WTC11 (cell line): ENCODE results near the gene MBLAC2. TPM values are rescaled to one million over a fixed set of nuclear protein-coding genes. Genes with fewer than 3 reads are reported as not detected.
A peak's percentile ranks its signal among the peaks of the same experiment; 100 is the strongest.

Experiments
- ATF1 ChIP-seq: sonication (generic); formaldehyde crosslinking; IDR thresholded peaks from 2 replicates; pipeline ENCODE4 v1.8.1; 2023; ENCODE audit warnings: mild to moderate bottlenecking, moderate library complexity, missing genetic modification reagents
- CDX4 ChIP-seq: fragments of 250-450 bp; sonication (Bioruptor Pico); IDR thresholded peaks from 2 replicates; pipeline ENCODE4 v1.9.0; 2021; ENCODE audit warnings: moderate library complexity, mild to moderate bottlenecking, inconsistent platforms, borderline replicate concordance
- CTCF ChIP-seq: fragments of 200-600 bp; IDR thresholded peaks from 2 replicates; pipeline ENCODE4 v1.8.0; 2022; ENCODE audit warnings: antibody characterized with exemption
- EMX1 ChIP-seq: fragments of 250-450 bp; sonication (Bioruptor Pico); IDR thresholded peaks from 2 replicates; pipeline ENCODE4 v1.8.0; 2021; ENCODE audit warnings: mild to moderate bottlenecking
- ESRRA ChIP-seq: sonication (generic); formaldehyde crosslinking; IDR thresholded peaks from 2 replicates; pipeline ENCODE4 v1.8.1; 2022; ENCODE audit warnings: mild to moderate bottlenecking, missing genetic modification reagents, borderline replicate concordance
- FOXP4 ChIP-seq: sonication (generic); formaldehyde crosslinking; IDR thresholded peaks from 2 replicates; pipeline ENCODE4 v1.8.0; 2022; ENCODE audit warnings: mild to moderate bottlenecking, missing genetic modification reagents
- GABPB1 ChIP-seq: sonication (generic); formaldehyde crosslinking; IDR thresholded peaks from 2 replicates; pipeline ENCODE4 v1.8.1; 2023; ENCODE audit warnings: mild to moderate bottlenecking, missing genetic modification reagents
- HMGA2 ChIP-seq: fragments of 250-450 bp; sonication (Bioruptor Pico); IDR thresholded peaks from 2 replicates; pipeline ENCODE4 v1.4.0; 2021; ENCODE audit warnings: mild to moderate bottlenecking, moderate library complexity
- KAT7 ChIP-seq: sonication (generic); formaldehyde crosslinking; IDR thresholded peaks from 2 replicates; pipeline ENCODE4 v1.8.1; 2023; ENCODE audit warnings: missing genetic modification reagents, mild to moderate bottlenecking, borderline replicate concordance
- MXD4 ChIP-seq: fragments of 250-450 bp; sonication (Bioruptor Pico); IDR thresholded peaks from 2 replicates; pipeline ENCODE4 v1.8.0; 2021; ENCODE audit warnings: mild to moderate bottlenecking, moderate library complexity, borderline replicate concordance
- NFE2L1 ChIP-seq: sonication (generic); formaldehyde crosslinking; IDR thresholded peaks from 2 replicates; pipeline ENCODE4 v1.8.1; 2023; ENCODE audit warnings: missing genetic modification reagents
- SMAD3 ChIP-seq: sonication (generic); formaldehyde crosslinking; IDR thresholded peaks from 2 replicates; pipeline ENCODE4 v1.8.0; 2022; ENCODE audit warnings: missing genetic modification reagents, mild to moderate bottlenecking, borderline replicate concordance
- TEAD1 ChIP-seq: sonication (generic); formaldehyde crosslinking; IDR thresholded peaks from 2 replicates; pipeline ENCODE4 v1.8.0; 2022; ENCODE audit warnings: mild to moderate bottlenecking, missing genetic modification reagents
- ZNF138 ChIP-seq: sonication (generic); formaldehyde crosslinking; conservative IDR thresholded peaks from 2 replicates; pipeline ENCODE4 v1.8.1; 2022; ENCODE audit warnings: mild to moderate bottlenecking, moderate library complexity, missing genetic modification reagents
- ZNF219 ChIP-seq: sonication (generic); formaldehyde crosslinking; IDR thresholded peaks from 2 replicates; pipeline ENCODE4 v1.8.0; 2023; ENCODE audit warnings: missing genetic modification reagents, mild to moderate bottlenecking, borderline replicate concordance
- ZNF232 ChIP-seq: sonication (generic); formaldehyde crosslinking; IDR thresholded peaks from 2 replicates; pipeline ENCODE4 v1.8.0; 2022; ENCODE audit warnings: mild to moderate bottlenecking, missing genetic modification reagents
- ZNF416 ChIP-seq: fragments of 250-450 bp; sonication (Bioruptor Pico); IDR thresholded peaks from 2 replicates; pipeline ENCODE4 v1.9.0; 2021; ENCODE audit warnings: mild to moderate bottlenecking, inconsistent platforms
- ZNF532 ChIP-seq: fragments of 250-450 bp; sonication (Bioruptor Pico); IDR thresholded peaks from 2 replicates; pipeline ENCODE4 v1.9.0; 2021; ENCODE audit warnings: mild to moderate bottlenecking, borderline replicate concordance
- ZNF671 ChIP-seq: fragments of 250-450 bp; sonication (Bioruptor Pico); IDR thresholded peaks from 2 replicates; pipeline ENCODE4 v1.8.0; 2021; ENCODE audit warnings: mild to moderate bottlenecking
- ZSCAN18 ChIP-seq: fragments of 250-450 bp; sonication (Bioruptor Pico); IDR thresholded peaks from 2 replicates; pipeline ENCODE4 v2.1.2; 2022; ENCODE audit warnings: mild to moderate bottlenecking, moderate library complexity
- total RNA-seq: library from RNA; stranded (reverse); gene quantifications from 3 replicates; pipeline ENCODE4 v1.2.3, GENCODE V29; 2021
- TF ChIP-seq, protein P1 (sequence below): sonication (generic); formaldehyde crosslinking; IDR thresholded peaks from 2 replicates; pipeline ENCODE4 v1.8.1; 2023; ENCODE audit warnings: mild to moderate bottlenecking, missing genetic modification reagents, moderate library complexity
- TF ChIP-seq, protein P2 (sequence below): sonication (generic); formaldehyde crosslinking; IDR thresholded peaks from 2 replicates; pipeline ENCODE4 v1.8.1; 2022; ENCODE audit warnings: mild to moderate bottlenecking, moderate library complexity, missing genetic modification reagents
- TF ChIP-seq, protein P3 (sequence below): sonication (generic); formaldehyde crosslinking; IDR thresholded peaks from 2 replicates; pipeline ENCODE4 v1.8.1; 2022; ENCODE audit warnings: missing genetic modification reagents, borderline replicate concordance

Gene MBLAC2
- total RNA-seq, 1 experiment from 2014 or later: 5.9 TPM

- TF ChIP-seq ZNF138 (CRISPR knock-in tag): 0 out of 2 replicates have a peak, but pooled peaks have one; percentile 77
- TF ChIP-seq ZNF671 (CRISPR knock-in tag): no peak
- TF ChIP-seq CTCF: no peak
- no peak for TF ChIP-seq ZNF532 (CRISPR knock-in tag)
- TF ChIP-seq, protein P1, sequence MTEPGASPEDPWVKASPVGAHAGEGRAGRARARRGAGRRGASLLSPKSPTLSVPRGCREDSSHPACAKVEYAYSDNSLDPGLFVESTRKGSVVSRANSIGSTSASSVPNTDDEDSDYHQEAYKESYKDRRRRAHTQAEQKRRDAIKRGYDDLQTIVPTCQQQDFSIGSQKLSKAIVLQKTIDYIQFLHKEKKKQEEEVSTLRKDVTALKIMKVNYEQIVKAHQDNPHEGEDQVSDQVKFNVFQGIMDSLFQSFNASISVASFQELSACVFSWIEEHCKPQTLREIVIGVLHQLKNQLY (CRISPR knock-in tag): no peak
- peak; percentile 55; the same call in 1 of the 2 replicates for TF ChIP-seq ZNF219 (CRISPR knock-in tag)
- TF ChIP-seq KAT7 (CRISPR knock-in tag): no peak
- TF ChIP-seq SMAD3 (CRISPR knock-in tag): no peak
- 0 out of 2 replicates have a peak, but pooled peaks have one; percentile 55 for TF ChIP-seq ESRRA (CRISPR knock-in tag)
- TF ChIP-seq, protein P2, sequence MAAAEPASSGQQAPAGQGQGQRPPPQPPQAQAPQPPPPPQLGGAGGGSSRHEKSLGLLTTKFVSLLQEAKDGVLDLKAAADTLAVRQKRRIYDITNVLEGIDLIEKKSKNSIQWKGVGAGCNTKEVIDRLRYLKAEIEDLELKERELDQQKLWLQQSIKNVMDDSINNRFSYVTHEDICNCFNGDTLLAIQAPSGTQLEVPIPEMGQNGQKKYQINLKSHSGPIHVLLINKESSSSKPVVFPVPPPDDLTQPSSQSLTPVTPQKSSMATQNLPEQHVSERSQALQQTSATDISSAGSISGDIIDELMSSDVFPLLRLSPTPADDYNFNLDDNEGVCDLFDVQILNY (CRISPR knock-in tag): peak; percentile 21; the same call in 1 of the 2 replicates
- 0 out of 2 replicates have a peak, but pooled peaks have one; percentile 12 for TF ChIP-seq NFE2L1
- TF ChIP-seq ZNF416 (CRISPR knock-in tag): no peak
- TF ChIP-seq CDX4 (CRISPR knock-in tag): no peak
- TF ChIP-seq, protein P3, sequence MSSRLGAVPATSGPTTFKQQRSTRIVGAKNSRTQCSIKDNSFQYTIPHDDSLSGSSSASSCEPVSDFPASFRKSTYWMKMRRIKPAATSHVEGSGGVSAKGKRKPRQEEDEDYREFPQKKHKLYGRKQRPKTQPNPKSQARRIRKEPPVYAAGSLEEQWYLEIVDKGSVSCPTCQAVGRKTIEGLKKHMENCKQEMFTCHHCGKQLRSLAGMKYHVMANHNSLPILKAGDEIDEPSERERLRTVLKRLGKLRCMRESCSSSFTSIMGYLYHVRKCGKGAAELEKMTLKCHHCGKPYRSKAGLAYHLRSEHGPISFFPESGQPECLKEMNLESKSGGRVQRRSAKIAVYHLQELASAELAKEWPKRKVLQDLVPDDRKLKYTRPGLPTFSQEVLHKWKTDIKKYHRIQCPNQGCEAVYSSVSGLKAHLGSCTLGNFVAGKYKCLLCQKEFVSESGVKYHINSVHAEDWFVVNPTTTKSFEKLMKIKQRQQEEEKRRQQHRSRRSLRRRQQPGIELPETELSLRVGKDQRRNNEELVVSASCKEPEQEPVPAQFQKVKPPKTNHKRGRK (CRISPR knock-in tag): no peak
- no peak for TF ChIP-seq ZNF232
- TF ChIP-seq ATF1 (CRISPR knock-in tag): 0 out of 2 replicates have a peak, but pooled peaks have one; percentile 2
- no peak for TF ChIP-seq HMGA2 (CRISPR knock-in tag)
- TF ChIP-seq FOXP4 (CRISPR knock-in tag): peak; percentile 88; the same call in 1 of the 2 replicates
- no peak for TF ChIP-seq MXD4
- 0 out of 2 replicates have a peak, but pooled peaks have one; percentile 15 for TF ChIP-seq TEAD1 (CRISPR knock-in tag)
- no peak for TF ChIP-seq EMX1 (CRISPR knock-in tag)
- 0 out of 2 replicates have a peak, but pooled peaks have one; percentile 47 for TF ChIP-seq GABPB1 (CRISPR knock-in tag)
- TF ChIP-seq ZSCAN18 (CRISPR knock-in tag): no peak
These were observed 956 bp downstream of the MBLAC2 start (continued) for GRCh38 chr5:90473396-90474234.
